GM21529 (cell line): ENCODE results near the gene CPEB1.
"Not testable (repeated sequence)": the region's sequence is repeated elsewhere in the genome, so short reads cannot be mapped to it uniquely, and the experiment has no call there.

Source experiments
- ATAC-seq: cut with Tn5 transposase; IDR thresholded peaks from one replicate; pipeline ENCODE4 v1.9.1; 2021; ENCODE audit not compliant: unreplicated experiment

CPEB1 gene

GRCh38 chr15:82649226-82649999 lies 2.2 kb upstream of the CPEB1 start:
- no peak for ATAC-seq

DNA sequence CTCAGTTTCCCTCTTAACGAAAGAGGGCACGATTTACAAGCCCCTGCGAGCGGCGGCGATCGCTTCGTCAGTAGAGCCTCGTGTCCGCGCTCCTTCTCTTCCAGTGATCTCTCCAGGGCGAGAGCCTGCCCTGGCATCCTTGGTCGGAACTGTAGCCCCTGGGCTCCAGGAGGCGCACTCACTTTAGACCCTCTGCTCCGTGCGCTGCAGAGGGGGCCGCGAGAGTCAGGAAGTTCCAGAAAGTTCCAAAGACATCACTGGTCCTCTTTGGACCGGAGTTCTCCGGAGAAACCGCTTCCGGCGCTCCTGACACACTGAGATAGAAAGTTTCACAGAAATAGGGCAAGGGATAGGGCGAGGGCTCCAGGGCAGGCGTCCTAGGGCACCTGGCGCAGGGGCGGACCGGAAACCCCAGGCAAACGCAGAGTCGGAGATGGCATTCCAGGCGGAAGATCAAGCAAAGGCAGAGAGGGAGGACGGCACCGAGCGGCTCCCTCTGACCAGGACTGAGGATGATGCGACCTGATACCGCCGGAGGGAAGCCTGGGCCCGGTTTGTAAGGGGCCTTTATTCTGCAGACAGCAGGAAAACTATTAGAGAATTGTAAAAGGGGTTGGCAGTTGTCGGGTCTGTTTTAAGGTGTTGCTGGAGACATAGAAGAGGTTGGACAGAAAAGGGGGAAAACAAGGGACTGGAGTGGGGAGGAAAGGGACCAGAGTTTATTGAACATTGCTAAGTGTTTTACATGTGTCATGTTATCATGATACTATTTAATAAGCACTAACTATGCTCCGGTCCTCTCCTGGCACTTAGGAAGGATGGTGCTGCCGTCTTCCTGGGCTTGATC lies 1.3 kb upstream of the CPEB1 start:
- no peak for ATAC-seq

DNA sequence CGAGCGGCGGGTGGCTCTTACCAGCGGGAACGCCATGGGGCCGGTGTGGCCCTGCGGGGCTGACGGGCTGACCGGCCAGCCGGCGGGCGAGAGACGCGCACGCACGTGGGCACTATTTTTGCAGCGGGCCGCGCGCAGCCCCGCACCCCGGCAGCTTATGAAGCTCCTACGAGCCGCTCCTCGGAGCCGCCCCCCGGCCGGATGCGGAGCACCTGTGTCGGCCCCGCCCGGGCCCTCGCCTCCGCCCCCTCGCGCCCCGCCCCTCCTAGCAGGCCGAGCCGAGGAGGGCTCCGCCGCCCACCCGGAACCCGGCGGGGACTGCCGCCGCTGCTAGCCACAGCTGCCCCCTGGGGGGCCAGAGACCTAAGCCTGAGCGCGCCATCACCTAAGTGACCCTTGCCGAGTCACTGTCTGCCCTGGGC lies 683 bp upstream of the CPEB1 start:
- no peak for ATAC-seq

DNA sequence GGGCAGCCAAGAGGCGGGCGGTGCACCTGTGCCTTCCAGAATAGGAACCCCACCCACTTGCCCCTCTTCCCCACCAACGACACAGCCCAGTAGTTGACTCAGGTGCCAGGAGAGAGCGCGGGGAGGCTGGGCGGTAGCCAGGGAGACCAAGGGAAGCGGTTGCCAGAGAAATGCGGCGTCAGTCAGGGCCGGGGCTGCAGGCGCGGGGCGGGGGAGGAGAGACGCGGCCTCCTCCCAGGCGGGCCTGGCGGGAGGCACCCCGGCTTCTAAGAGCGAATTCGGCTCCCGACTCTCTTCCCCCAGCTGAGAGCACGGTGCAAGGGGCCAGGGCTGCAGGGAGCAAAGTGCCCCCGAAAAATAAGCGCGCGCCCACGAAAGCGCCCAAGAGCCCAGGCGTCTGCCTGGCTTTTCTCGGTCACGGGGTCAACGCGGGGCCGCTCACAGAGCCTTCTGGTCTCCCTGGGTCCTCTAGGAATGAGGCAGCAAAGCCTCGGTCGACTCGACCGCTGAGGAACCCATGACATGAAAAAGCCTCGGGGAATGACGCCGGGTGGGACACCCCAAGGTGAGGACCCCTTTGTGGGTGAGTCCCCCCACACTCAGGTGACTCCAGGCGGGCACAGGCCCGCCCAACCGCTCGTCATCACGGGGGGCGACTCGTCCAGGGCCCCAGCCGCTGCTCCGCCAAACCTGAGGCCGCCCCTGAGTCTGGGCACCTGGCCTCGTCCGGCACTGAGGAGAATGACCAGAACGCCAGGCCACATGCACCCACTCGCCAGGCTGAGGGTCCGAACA lies 716 bp downstream of the CPEB1 start:
- no peak for ATAC-seq

GRCh38 chr15:82644967-82645852 lies 2.0 kb downstream of the CPEB1 start:
- not testable (repeated sequence) for ATAC-seq

DNA sequence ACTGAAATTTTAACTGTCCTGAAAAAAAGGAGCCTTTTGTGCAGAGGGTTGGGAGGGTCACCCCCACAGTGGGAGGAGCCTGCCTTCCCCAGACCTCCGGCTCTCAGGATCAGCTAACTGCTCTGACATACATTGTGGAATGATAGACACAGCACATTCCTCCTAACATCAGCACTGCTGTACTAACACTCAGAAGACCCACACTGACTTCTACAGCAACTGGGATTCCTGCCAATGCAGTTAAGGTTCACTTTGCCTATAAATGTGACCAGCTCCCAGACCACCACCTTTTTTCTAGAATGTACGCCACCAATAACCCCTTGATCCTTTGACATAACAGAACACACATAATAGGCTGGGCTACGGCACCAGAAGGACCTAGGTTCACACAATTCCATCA lies 3.2 kb downstream of the CPEB1 start:
- ATAC-seq: no peak

DNA sequence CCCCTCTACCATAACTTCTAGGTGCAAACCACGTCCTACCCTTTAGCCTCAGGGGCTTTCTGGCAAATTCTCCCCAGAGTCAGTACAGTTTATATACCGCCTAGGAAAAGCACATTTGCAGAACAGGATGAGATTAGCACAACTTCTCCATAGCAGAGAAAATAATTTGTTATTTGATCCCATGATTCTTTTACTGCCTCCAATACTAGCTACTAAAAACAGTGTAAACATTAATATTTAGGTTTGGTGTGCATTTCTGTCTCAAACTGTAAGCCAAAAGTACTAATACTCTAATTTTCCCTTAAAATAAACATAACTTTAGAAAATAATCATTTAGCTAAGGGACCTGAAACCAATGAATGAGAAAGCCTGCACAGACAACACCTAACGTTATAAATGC lies 4.5 kb downstream of the CPEB1 start:
- no peak for ATAC-seq

GRCh38 chr15:82641129-82641798 lies 5.9 kb downstream of the CPEB1 start:
- ATAC-seq: no peak

DNA sequence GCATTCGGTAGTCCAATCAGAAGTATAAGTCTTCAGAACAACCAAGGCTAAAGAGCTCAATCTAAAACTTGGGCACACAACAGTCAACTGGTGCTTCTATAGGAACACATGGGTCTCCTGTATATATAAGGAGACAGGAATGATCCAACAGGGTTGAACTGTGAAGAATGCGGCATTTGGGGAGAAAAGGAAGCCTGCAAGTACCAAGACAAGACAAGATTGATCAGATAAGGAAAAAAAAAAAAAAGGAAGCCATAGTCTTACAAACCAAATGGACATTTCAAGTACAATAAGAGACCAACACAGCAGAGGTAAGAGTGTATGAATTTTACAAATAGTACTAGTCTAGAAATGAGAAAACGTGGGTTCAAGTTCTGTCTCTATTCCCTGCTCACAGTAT lies 6.5 kb downstream of the CPEB1 start:
- no peak for ATAC-seq

DNA sequence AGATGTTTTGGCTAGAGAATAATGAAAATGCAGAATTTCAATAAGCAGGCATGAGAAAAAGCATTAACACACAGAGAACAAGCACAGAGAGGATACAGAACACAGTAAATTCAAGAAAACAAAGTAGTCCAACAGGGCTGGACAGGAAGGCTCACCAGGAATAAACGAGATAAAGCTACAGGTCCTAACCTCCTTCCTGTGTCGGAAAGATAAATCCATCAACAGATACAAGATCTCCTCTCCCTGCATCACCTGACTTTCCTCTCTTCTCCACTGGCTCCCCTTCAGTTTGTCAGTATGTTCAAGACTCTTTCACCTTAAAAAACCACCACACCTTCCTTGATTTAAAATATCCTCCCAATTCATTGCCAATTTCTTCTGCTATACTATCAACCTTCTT lies 11.4 kb downstream of the CPEB1 start:
- ATAC-seq: no peak

GRCh38 chr15:82630033-82630432 lies 17.1 kb downstream of the CPEB1 start:
- ATAC-seq: no peak

- no peak for ATAC-seq
Measured at GRCh38 chr15:82625136-82625535, 22.0 kb downstream of the CPEB1 start.

- ATAC-seq: no peak
Measured at GRCh38 chr15:82624438-82624837, 22.7 kb downstream of the CPEB1 start.

DNA sequence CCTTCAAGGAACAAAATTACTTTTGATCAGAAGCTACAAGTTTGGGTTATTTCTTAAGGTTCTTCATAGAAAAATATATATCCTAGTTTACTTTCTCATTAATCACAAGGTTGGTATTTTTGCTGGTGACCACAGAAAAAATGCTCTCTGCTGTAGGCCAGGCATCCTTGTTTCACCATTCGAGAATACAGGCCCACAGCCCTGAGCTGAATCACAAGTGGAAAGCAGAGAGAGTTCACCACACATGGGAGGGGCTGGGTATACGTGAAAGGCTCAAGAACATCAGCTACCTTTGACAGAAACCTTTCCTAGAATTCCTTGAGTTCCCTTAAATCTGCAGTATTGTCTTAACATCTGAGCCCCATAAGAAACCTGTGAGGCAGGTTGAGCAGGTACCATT lies 23.2 kb downstream of the CPEB1 start:
- no peak for ATAC-seq

DNA sequence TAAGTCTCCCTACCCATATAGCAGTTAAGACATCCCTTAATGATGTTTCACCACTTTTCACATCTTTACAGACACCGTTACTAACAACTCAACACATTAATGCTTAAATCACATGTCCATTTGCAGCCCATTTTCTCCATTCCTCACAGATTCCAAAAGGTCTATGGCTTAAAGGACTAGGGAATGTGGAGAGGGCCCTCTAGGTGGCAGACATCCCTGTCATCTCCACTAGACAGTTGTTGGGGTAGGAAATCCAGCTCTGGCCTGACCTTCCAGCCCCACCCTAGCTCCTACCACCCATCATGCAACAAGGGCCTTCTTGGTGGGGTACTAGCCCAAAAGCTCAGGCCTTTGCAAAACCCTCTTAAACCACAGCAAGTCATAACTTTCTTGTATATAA lies 25.2 kb downstream of the CPEB1 start:
- ATAC-seq: no peak

GRCh38 chr15:82613747-82614146 lies 33.4 kb downstream of the CPEB1 start:
- ATAC-seq: no peak

DNA sequence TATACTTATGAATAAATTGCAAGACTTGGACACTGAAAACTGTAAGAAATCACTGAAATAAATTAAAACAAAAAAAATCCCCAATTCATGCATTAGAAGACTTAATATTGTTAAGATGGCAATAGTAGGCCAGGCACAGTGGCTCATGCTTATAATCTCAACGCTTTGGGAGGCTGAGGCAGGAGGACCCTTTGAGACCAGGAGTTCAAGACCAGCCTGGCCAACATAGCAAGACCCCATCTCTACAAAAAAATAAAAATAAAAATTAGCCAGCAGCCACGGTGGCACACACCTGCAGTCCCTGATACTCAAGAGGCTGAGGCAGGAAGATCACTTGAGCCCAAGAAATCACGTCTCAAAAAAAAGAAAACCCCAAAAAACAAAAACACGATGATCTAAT lies 35.8 kb downstream of the CPEB1 start:
- no peak for ATAC-seq

DNA sequence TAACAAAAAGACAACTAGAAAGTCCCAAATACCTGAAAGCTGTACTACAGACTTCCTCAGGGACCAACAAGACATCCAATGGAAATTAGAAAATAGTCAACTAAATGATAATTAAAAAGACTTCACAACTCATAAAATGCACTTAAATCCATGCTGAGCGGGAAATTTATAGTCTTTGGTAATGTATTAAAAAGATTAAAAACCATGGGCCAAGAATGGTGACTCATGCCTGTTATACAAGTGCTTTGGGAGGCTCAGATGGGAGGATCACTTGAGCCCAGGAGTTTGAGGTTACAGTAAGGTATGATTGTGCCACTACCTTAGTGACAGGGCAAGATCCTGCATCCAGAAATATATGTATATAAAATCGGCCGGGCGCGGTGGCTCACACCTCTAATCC lies 45.0 kb downstream of the CPEB1 start:
- ATAC-seq: no peak

- no peak for ATAC-seq
Measured at GRCh38 chr15:82599862-82600261, 47.3 kb downstream of the CPEB1 start.

- no peak for ATAC-seq
Measured at GRCh38 chr15:82597815-82598214, 49.3 kb downstream of the CPEB1 start.
